ENCODE data around the gene CASP6.
A peak's percentile ranks its signal among the peaks of the same experiment; 100 is the strongest.

Gene CASP6

GRCh38 chr4:109730619-109731545 lies 27.6 kb upstream of the CASP6 start:
- Histone ChIP-seq H3K9ac (ENCODE audit: low read depth, low read length) (peak overlapping the region; percentile 77), H3K9me3 (ENCODE audit: control insufficient read depth, insufficient read depth, low read length) (no peaks in the 10 kb centered on the region), H3K36me3 (ENCODE audit: insufficient read depth, low read length) (no peaks in the 10 kb centered on the region), H3K4me1 (ENCODE audit: insufficient read depth, low read length) (no peaks in the 10 kb centered on the region)

GRCh38 chr4:109729718-109730618 lies 26.7 kb upstream of the CASP6 start, which contains the start of gene PLA2G12A:
TSS of gene PLA2G12A (minus strand) at chr4:109730070. CDS start at chr4:109729809, 261 bp downstream.
- H3K9me3 ChIP-seq (ENCODE audit: control insufficient read depth, insufficient read depth, low read length) = no peaks in the 10 kb centered on the region
- no peaks in the 10 kb centered on the region for H3K4me1 ChIP-seq (ENCODE audit: insufficient read depth, low read length)
- peak within 1 kb of the TSS; percentile 81 for H3K9ac ChIP-seq (ENCODE audit: low read depth, low read length)
- H3K36me3 ChIP-seq (ENCODE audit: insufficient read depth, low read length) = no peaks in the 10 kb centered on the region

GRCh38 chr4:109729117-109729717 lies 26.0 kb upstream of the CASP6 start:
- H3K36me3 ChIP-seq (ENCODE audit: insufficient read depth, low read length) = no peaks in the 10 kb centered on the region
- no peaks in the 10 kb centered on the region for H3K9me3 ChIP-seq (ENCODE audit: control insufficient read depth, insufficient read depth, low read length)
- H3K9ac ChIP-seq (ENCODE audit: low read depth, low read length) = peak overlapping the region; percentile 81
- no peaks in the 10 kb centered on the region for H3K4me1 ChIP-seq (ENCODE audit: insufficient read depth, low read length)

GRCh38 chr4:109728385-109728784 lies 25.1 kb upstream of the CASP6 start:
- H3K4me1 ChIP-seq (ENCODE audit: insufficient read depth, low read length) = no peaks in the 10 kb centered on the region
- no peaks in the 10 kb centered on the region for H3K36me3 ChIP-seq (ENCODE audit: insufficient read depth, low read length)
- peak overlapping the region; percentile 81 for H3K9ac ChIP-seq (ENCODE audit: low read depth, low read length)
- no peaks in the 10 kb centered on the region for H3K9me3 ChIP-seq (ENCODE audit: control insufficient read depth, insufficient read depth, low read length)

GRCh38 chr4:109723110-109723509 lies 19.9 kb upstream of the CASP6 start:
- H3K9ac ChIP-seq (ENCODE audit: low read depth, low read length) = no peak overlapping the region
- no peaks in the 10 kb centered on the region for H3K36me3 ChIP-seq (ENCODE audit: insufficient read depth, low read length)
- H3K9me3 ChIP-seq (ENCODE audit: control insufficient read depth, insufficient read depth, low read length) = peaks cover 9% of the 10 kb centered on the region; the same call in 1 of the 2 replicates
- H3K4me1 ChIP-seq (ENCODE audit: insufficient read depth, low read length) = no peaks in the 10 kb centered on the region

GRCh38 chr4:109722357-109722756 lies 19.1 kb upstream of the CASP6 start:
- no peaks in the 10 kb centered on the region for H3K4me1 ChIP-seq (ENCODE audit: insufficient read depth, low read length)

GRCh38 chr4:109721033-109721432 lies 17.8 kb upstream of the CASP6 start:
- Histone ChIP-seq H3K36me3 (ENCODE audit: insufficient read depth, low read length) (peaks cover 9% of the 10 kb centered on the region), H3K9ac (ENCODE audit: low read depth, low read length) (no peak overlapping the region), H3K9me3 (ENCODE audit: control insufficient read depth, insufficient read depth, low read length) (peaks cover 9% of the 10 kb centered on the region; the same call in 1 of the 2 replicates), H3K4me1 (ENCODE audit: insufficient read depth, low read length) (no peaks in the 10 kb centered on the region)

More at GRCh38 chr4:109722357-109722756, 19.1 kb upstream of the CASP6 start:
- peaks cover 9% of the 10 kb centered on the region; the same call in 1 of the 2 replicates for H3K9me3 ChIP-seq (ENCODE audit: control insufficient read depth, insufficient read depth, low read length)
- no peak overlapping the region for H3K9ac ChIP-seq (ENCODE audit: low read depth, low read length)
- H3K36me3 ChIP-seq (ENCODE audit: insufficient read depth, low read length) = no peaks in the 10 kb centered on the region

- H3K36me3 ChIP-seq (ENCODE audit: insufficient read depth, low read length) = peaks cover 9% of the 10 kb centered on the region
- H3K4me1 ChIP-seq (ENCODE audit: insufficient read depth, low read length) = no peaks in the 10 kb centered on the region
- peaks cover 9% of the 10 kb centered on the region; the same call in 1 of the 2 replicates for H3K9me3 ChIP-seq (ENCODE audit: control insufficient read depth, insufficient read depth, low read length)
- no peak overlapping the region for H3K9ac ChIP-seq (ENCODE audit: low read depth, low read length)
Observed at GRCh38 chr4:109719604-109720003, 16.4 kb upstream of the CASP6 start.

- H3K36me3 ChIP-seq (ENCODE audit: insufficient read depth, low read length) = peaks cover 9% of the 10 kb centered on the region
- no peak overlapping the region for H3K9ac ChIP-seq (ENCODE audit: low read depth, low read length)
- peaks cover 9% of the 10 kb centered on the region; the same call in 1 of the 2 replicates for H3K9me3 ChIP-seq (ENCODE audit: control insufficient read depth, insufficient read depth, low read length)
- no peaks in the 10 kb centered on the region for H3K4me1 ChIP-seq (ENCODE audit: insufficient read depth, low read length)
Observed at GRCh38 chr4:109718759-109719158, 15.5 kb upstream of the CASP6 start.

GRCh38 chr4:109713500-109713899 lies 10.3 kb upstream of the CASP6 start:
- peaks cover 14% of the 10 kb centered on the region for H3K36me3 ChIP-seq (ENCODE audit: insufficient read depth, low read length)
- no peaks in the 10 kb centered on the region for H3K4me1 ChIP-seq (ENCODE audit: insufficient read depth, low read length)
- no peak overlapping the region for H3K9ac ChIP-seq (ENCODE audit: low read depth, low read length)

GRCh38 chr4:109708990-109709389 lies 5.7 kb upstream of the CASP6 start:
- H3K4me1 ChIP-seq (ENCODE audit: insufficient read depth, low read length) = no peaks in the 10 kb centered on the region
- peaks cover 5% of the 10 kb centered on the region for H3K36me3 ChIP-seq (ENCODE audit: insufficient read depth, low read length)
- H3K9ac ChIP-seq (ENCODE audit: low read depth, low read length) = no peak overlapping the region
- H3K9me3 ChIP-seq (ENCODE audit: control insufficient read depth, insufficient read depth, low read length) = no peaks in the 10 kb centered on the region

More at GRCh38 chr4:109713500-109713899, 10.3 kb upstream of the CASP6 start:
- H3K9me3 ChIP-seq (ENCODE audit: control insufficient read depth, insufficient read depth, low read length) = no peaks in the 10 kb centered on the region

- no peaks in the 10 kb centered on the region for H3K9me3 ChIP-seq (ENCODE audit: control insufficient read depth, insufficient read depth, low read length)
- H3K4me1 ChIP-seq (ENCODE audit: insufficient read depth, low read length) = no peaks in the 10 kb centered on the region
- H3K9ac ChIP-seq (ENCODE audit: low read depth, low read length) = no peak overlapping the region
- H3K36me3 ChIP-seq (ENCODE audit: insufficient read depth, low read length) = peaks cover 5% of the 10 kb centered on the region
Observed at GRCh38 chr4:109708435-109708834, 5.2 kb upstream of the CASP6 start.

GRCh38 chr4:109703664-109704361 lies 568 bp upstream of the CASP6 start:
- no peaks in the 10 kb centered on the region; the same call in 1 of the 2 replicates for H3K36me3 ChIP-seq (ENCODE audit: insufficient read depth, low read length)
- H3K9ac ChIP-seq (ENCODE audit: low read depth, low read length) = peak overlapping the region; percentile 74
- no peaks in the 10 kb centered on the region for H3K4me1 ChIP-seq (ENCODE audit: insufficient read depth, low read length)
- no peaks in the 10 kb centered on the region for H3K9me3 ChIP-seq (ENCODE audit: control insufficient read depth, insufficient read depth, low read length)

Data from ES-I3 (cell line).